Measurements from ENCODE around the gene SYK. TPM values are rescaled to one million over a fixed set of nuclear protein-coding genes. Genes with fewer than 3 reads are reported as not detected.

The SYK gene
- total and polyA plus RNA-seq, 2 donors (not counting 1 experiment from before 2014, with no cell fraction given) = not detected

- no peak overlapping the region for H3K4me3 ChIP-seq (replicated peaks in 1 of 4; ENCODE audit: control extremely low read depth in 1 of 4, insufficient read depth in 1 of 4, low read depth in 3 of 4, low read length in 4 of 4)
- H3K79me2 ChIP-seq (ENCODE audit: control insufficient read depth, insufficient read depth, low read length) = no peaks in the 10 kb centered on the region
- no peaks in the 10 kb centered on the region for H3K36me3 ChIP-seq (ENCODE audit: control insufficient read depth, insufficient read depth, low read length)
- no peaks in the 10 kb centered on the region for H4K20me1 ChIP-seq (ENCODE audit: control insufficient read depth, extremely low read depth, insufficient read depth, low read length)
- no peak for DNase-seq (ENCODE audit: low read depth in 2 of 2)
- no peak overlapping the region for H2AFZ ChIP-seq (ENCODE audit: low read length)
- peaks cover 8% of the 10 kb centered on the region for H3K27me3 ChIP-seq (ENCODE audit: control insufficient read depth, insufficient read depth, low read length)
- no peak overlapping the region for H3K27ac ChIP-seq (ENCODE audit: insufficient read depth, low read length)
- no peak overlapping the region for H3K9ac ChIP-seq (ENCODE audit: insufficient read depth, low read length)
- TF ChIP-seq, protein P1, sequence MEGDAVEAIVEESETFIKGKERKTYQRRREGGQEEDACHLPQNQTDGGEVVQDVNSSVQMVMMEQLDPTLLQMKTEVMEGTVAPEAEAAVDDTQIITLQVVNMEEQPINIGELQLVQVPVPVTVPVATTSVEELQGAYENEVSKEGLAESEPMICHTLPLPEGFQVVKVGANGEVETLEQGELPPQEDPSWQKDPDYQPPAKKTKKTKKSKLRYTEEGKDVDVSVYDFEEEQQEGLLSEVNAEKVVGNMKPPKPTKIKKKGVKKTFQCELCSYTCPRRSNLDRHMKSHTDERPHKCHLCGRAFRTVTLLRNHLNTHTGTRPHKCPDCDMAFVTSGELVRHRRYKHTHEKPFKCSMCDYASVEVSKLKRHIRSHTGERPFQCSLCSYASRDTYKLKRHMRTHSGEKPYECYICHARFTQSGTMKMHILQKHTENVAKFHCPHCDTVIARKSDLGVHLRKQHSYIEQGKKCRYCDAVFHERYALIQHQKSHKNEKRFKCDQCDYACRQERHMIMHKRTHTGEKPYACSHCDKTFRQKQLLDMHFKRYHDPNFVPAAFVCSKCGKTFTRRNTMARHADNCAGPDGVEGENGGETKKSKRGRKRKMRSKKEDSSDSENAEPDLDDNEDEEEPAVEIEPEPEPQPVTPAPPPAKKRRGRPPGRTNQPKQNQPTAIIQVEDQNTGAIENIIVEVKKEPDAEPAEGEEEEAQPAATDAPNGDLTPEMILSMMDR (conservative IDR thresholded peaks at IDR 0.05 in 1 of 2, IDR thresholded peaks at IDR 0.05 in 1 of 2; ENCODE audit: low read depth in 1 of 2, low read length in 2 of 2) = no peak
- no peak for TF ChIP-seq EZH2 (IDR thresholded peaks at IDR 0.05; ENCODE audit: low read length, missing control alignments)
- no peak overlapping the region for H3K4me2 ChIP-seq (ENCODE audit: extremely low read depth, insufficient read depth, low read length)
- H3K4me1 ChIP-seq (ENCODE audit: control insufficient read depth, extremely low read depth, insufficient read depth, low read length) = no peaks in the 10 kb centered on the region
- no peaks in the 10 kb centered on the region for H3K9me3 ChIP-seq (ENCODE audit: control insufficient read depth, insufficient read depth, low read depth, low read length)
Observed at GRCh38 chr9:90909225-90909624, 107.6 kb downstream of the SYK start.

- peaks cover 8% of the 10 kb centered on the region for H3K27me3 ChIP-seq (ENCODE audit: control insufficient read depth, insufficient read depth, low read length)
- H4K20me1 ChIP-seq (ENCODE audit: control insufficient read depth, extremely low read depth, insufficient read depth, low read length) = no peaks in the 10 kb centered on the region
- no peaks in the 10 kb centered on the region for H3K4me1 ChIP-seq (ENCODE audit: control insufficient read depth, extremely low read depth, insufficient read depth, low read length)
- no peaks in the 10 kb centered on the region for H3K9me3 ChIP-seq (ENCODE audit: control insufficient read depth, insufficient read depth, low read depth, low read length)
- no peak overlapping the region for H3K4me2 ChIP-seq (ENCODE audit: extremely low read depth, insufficient read depth, low read length)
- H3K4me3 ChIP-seq (replicated peaks in 1 of 4; ENCODE audit: control extremely low read depth in 1 of 4, insufficient read depth in 1 of 4, low read depth in 3 of 4, low read length in 4 of 4) = no peak overlapping the region
- no peak for DNase-seq (ENCODE audit: low read depth in 2 of 2)
- H3K9ac ChIP-seq (ENCODE audit: insufficient read depth, low read length) = no peak overlapping the region
- H3K36me3 ChIP-seq (ENCODE audit: control insufficient read depth, insufficient read depth, low read length) = no peaks in the 10 kb centered on the region
- no peak overlapping the region for H2AFZ ChIP-seq (ENCODE audit: low read length)
- H3K79me2 ChIP-seq (ENCODE audit: control insufficient read depth, insufficient read depth, low read length) = no peaks in the 10 kb centered on the region
- TF ChIP-seq, protein P1 (conservative IDR thresholded peaks at IDR 0.05 in 1 of 2, IDR thresholded peaks at IDR 0.05 in 1 of 2; ENCODE audit: low read depth in 1 of 2, low read length in 2 of 2) = no peak
- TF ChIP-seq EZH2 (IDR thresholded peaks at IDR 0.05; ENCODE audit: low read length, missing control alignments) = no peak
- H3K27ac ChIP-seq (ENCODE audit: insufficient read depth, low read length) = no peak overlapping the region
Observed at GRCh38 chr9:90909747-90910283, 108.2 kb downstream of the SYK start.

DNA sequence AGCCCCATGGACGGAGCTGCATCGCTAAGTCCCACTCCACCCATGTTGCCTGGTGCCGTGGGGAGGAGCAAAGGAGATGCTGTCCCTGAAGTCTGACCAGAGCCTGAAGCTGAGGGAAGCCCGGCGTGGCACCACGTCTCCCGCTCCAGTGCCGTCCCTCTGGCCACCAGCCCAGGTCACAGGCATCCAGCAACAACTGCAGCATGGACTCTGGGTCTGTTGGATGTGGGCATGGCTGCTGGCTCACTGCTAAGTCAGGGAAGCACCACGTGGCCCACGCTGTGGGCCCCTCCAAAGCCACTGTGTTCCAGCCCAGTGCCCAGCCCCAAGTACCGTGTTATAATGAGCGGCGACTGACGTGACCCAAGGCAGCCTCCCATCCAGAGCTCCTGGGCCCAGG, 112.6 kb downstream of the SYK start:
- Histone ChIP-seq H3K9me3 (ENCODE audit: control insufficient read depth, insufficient read depth, low read depth, low read length) (no peaks in the 10 kb centered on the region), H3K36me3 (ENCODE audit: control insufficient read depth, insufficient read depth, low read length) (no peaks in the 10 kb centered on the region), H3K27me3 (ENCODE audit: control insufficient read depth, insufficient read depth, low read length) (peaks cover 4% of the 10 kb centered on the region), H3K9ac (ENCODE audit: insufficient read depth, low read length) (no peak overlapping the region), H3K4me3 (replicated peaks in 1 of 4; ENCODE audit: control extremely low read depth in 1 of 4, insufficient read depth in 1 of 4, low read depth in 3 of 4, low read length in 4 of 4) (no peak overlapping the region), H3K4me2 (ENCODE audit: extremely low read depth, insufficient read depth, low read length) (no peak overlapping the region), H4K20me1 (ENCODE audit: control insufficient read depth, extremely low read depth, insufficient read depth, low read length) (no peaks in the 10 kb centered on the region), H3K79me2 (ENCODE audit: control insufficient read depth, insufficient read depth, low read length) (no peaks in the 10 kb centered on the region), H2AFZ (ENCODE audit: low read length) (no peak overlapping the region), H3K27ac (ENCODE audit: insufficient read depth, low read length) (no peak overlapping the region), H3K4me1 (ENCODE audit: control insufficient read depth, extremely low read depth, insufficient read depth, low read length) (no peaks in the 10 kb centered on the region)
- TF ChIP-seq EZH2 (IDR thresholded peaks at IDR 0.05; ENCODE audit: low read length, missing control alignments) = no peak
- TF ChIP-seq, protein P1 (conservative IDR thresholded peaks at IDR 0.05 in 1 of 2, IDR thresholded peaks at IDR 0.05 in 1 of 2; ENCODE audit: low read depth in 1 of 2, low read length in 2 of 2) = no peak
- DNase-seq (ENCODE audit: low read depth in 2 of 2) = no peak
